ENCODE data around the gene SLC7A14. TPM values are rescaled to one million over a fixed set of nuclear protein-coding genes. Genes with fewer than 3 reads are reported as not detected.

The SLC7A14 gene
- total RNA-seq, 1 experiment from 2014 or later: not detected

DNA sequence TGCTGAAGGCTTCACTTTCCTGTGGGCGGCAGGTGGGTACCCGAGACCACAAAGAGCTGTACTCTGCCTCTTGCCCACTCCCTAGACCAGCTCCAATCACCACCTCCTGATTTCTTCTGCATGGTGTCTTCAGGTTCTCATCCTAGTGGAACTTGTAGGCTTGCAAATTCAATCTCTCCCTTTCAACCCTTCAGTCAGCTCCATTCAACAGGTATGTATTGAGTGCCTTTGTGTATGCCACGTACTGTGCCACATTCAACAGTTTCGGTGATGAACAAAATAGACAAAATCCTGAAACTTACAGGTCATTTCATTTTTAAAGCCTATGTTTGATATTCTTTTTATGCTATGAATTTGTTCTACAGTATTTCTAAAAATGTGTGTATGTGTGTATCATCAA is 172.6 kb downstream of the SLC7A14 start:
- Mint-ChIP-seq H3K27me3 (ENCODE audit: insufficient read depth, unreplicated experiment) (no peaks in the 10 kb centered on the region), H3K4me3 (ENCODE audit: unreplicated experiment) (no peak overlapping the region), H3K27ac (ENCODE audit: low read depth, unreplicated experiment) (no peak overlapping the region), H3K9me3 (ENCODE audit: unreplicated experiment) (no peaks in the 10 kb centered on the region), H3K36me3 (ENCODE audit: insufficient read depth, unreplicated experiment) (no peaks in the 10 kb centered on the region), H3K4me1 (ENCODE audit: insufficient read depth, unreplicated experiment) (peaks cover 9% of the 10 kb centered on the region)
- BruUV-seq (replicated peaks): no TSS peak
- POLR2A ChIA-PET: interaction anchor here (0.6 to 6.6 kb wide), 4 partner anchors 28 to 398 kb away, joined by 3 to 63 read pairs (median 3); no protein-coding TSS in a partner anchor
- TF ChIP-seq, protein P1, sequence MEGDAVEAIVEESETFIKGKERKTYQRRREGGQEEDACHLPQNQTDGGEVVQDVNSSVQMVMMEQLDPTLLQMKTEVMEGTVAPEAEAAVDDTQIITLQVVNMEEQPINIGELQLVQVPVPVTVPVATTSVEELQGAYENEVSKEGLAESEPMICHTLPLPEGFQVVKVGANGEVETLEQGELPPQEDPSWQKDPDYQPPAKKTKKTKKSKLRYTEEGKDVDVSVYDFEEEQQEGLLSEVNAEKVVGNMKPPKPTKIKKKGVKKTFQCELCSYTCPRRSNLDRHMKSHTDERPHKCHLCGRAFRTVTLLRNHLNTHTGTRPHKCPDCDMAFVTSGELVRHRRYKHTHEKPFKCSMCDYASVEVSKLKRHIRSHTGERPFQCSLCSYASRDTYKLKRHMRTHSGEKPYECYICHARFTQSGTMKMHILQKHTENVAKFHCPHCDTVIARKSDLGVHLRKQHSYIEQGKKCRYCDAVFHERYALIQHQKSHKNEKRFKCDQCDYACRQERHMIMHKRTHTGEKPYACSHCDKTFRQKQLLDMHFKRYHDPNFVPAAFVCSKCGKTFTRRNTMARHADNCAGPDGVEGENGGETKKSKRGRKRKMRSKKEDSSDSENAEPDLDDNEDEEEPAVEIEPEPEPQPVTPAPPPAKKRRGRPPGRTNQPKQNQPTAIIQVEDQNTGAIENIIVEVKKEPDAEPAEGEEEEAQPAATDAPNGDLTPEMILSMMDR (IDR thresholded peaks at IDR 0.05; ENCODE audit: unreplicated experiment): no peak
- CTCF ChIA-PET: interaction anchor here (0.5 to 15.5 kb wide), 42 partner anchors 9 to 450 kb away, joined by 3 to 435 read pairs (median 5); partner anchors contain the start of gene PHC3
- DNase-seq (ENCODE audit: unreplicated experiment): no peak
- intact Hi-C loops (cut with micrococcal nuclease): loop anchor here (5.0 kb wide), 2 partner anchors 199 to 551 kb away; no protein-coding TSS in a partner anchor

DNA sequence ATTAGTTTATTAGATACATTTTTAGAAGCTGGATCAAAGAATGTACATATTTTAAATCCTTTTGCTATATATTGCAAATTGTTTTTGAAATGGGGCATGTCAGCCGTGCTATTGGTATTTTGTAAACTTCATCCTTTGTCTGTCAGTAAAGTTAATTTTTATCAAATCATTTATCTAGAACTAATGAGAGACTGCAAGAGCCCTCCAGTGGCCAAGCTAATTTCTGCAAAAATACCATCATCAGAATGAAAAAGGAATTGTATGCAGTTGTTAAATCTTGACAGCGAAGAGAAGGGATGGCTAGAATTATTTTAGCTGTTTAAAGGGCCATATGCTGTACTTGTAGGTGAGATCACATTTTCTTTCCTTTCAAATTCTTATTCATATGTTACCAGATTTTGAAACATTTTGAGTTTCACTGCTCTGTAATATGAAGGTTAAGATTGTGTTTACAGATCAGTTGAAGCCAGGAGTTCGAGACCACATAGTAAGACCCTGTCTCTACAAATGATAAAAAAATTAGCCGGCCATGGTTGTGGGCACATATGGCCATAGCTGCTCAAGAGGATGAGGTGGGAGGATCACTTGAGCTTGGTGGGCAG is 175.3 kb downstream of the SLC7A14 start:
- TF ChIP-seq, protein P1 (IDR thresholded peaks at IDR 0.05; ENCODE audit: unreplicated experiment): peak; percentile 61
- ChIA-PET POLR2A (interaction anchor here (0.6 to 6.6 kb wide), 3 partner anchors 107 to 400 kb away, joined by 3 to 63 read pairs (median 4); no protein-coding TSS in a partner anchor), CTCF (interaction anchor here (0.5 to 15.5 kb wide), 43 partner anchors 13 to 548 kb away, joined by 3 to 435 read pairs (median 3); no protein-coding TSS in a partner anchor)
- Mint-ChIP-seq H3K27me3 (ENCODE audit: insufficient read depth, unreplicated experiment) (no peaks in the 10 kb centered on the region), H3K4me3 (ENCODE audit: unreplicated experiment) (no peak overlapping the region), H3K9me3 (ENCODE audit: unreplicated experiment) (no peaks in the 10 kb centered on the region), H3K27ac (ENCODE audit: low read depth, unreplicated experiment) (no peak overlapping the region), H3K4me1 (ENCODE audit: insufficient read depth, unreplicated experiment) (peaks cover 9% of the 10 kb centered on the region), H3K36me3 (ENCODE audit: insufficient read depth, unreplicated experiment) (no peaks in the 10 kb centered on the region)
- peak; percentile 40 for DNase-seq (ENCODE audit: unreplicated experiment)
- intact Hi-C loops (cut with micrococcal nuclease): loop anchor here (1.0 to 5.0 kb wide), 6 partner anchors 100 to 648 kb away; no protein-coding TSS in a partner anchor
- BruUV-seq (replicated peaks): no TSS peak

Small RNA genes lying within 50 kb of the gene (microRNA-seq; reads per million reads assigned to microRNA genes)
- gene MIR6828: not detected

Other genes with a start within 250 kb of the SLC7A14 start
- gene SKIL, start 228.4 kb downstream of the SLC7A14 start, total RNA-seq (2022): 31.9 and 34.7 TPM in 2 replicates
- gene CLDN11, start 167.2 kb downstream of the SLC7A14 start, total RNA-seq (2022): not detected in 2 replicates